Transverse colon (tissue), 4 donors: ENCODE results near the gene RDX. TPM values are rescaled to one million over a fixed set of nuclear protein-coding genes. Genes with fewer than 3 reads are reported as not detected.

Experiments used
- DNase-seq: peaks from one replicate; pipeline ENCODE4 v3.0.0-alpha.2; 2019
- H3K27ac ChIP-seq, 4 donors: fragments of 200-600 bp; sonication (generic); 2 replicates each; pipeline ENCODE4 v1.5.1; 2016 to 2018; ENCODE audit warnings: inconsistent platforms in 4 of 4
- H3K27me3 ChIP-seq: fragments of 200-600 bp; sonication (generic); 2 replicates; pipeline ENCODE4 v1.5.1; 2017; ENCODE audit warnings: inconsistent platforms
- H3K36me3 ChIP-seq, 4 donors: fragments of 200-600 bp; sonication (generic); 2 replicates each; pipeline ENCODE4 v1.5.1; 2017 to 2019; ENCODE audit warnings: inconsistent platforms in 4 of 4
- H3K4me1 ChIP-seq, 4 donors: fragments of 200-600 bp; sonication (generic); 2 replicates each; pipeline ENCODE4 v1.5.1; 2017 to 2020; ENCODE audit warnings: inconsistent platforms in 4 of 4
- H3K4me3 ChIP-seq, 4 donors: fragments of 200-600 bp; sonication (generic); 1 replicate in 1 of 4; 2 replicates in 3 of 4; pipeline versions ENCODE4 v1.5.1 to v1.6.1; 2017 to 2019; ENCODE audit warnings: inconsistent platforms in 4 of 4
- H3K9me3 ChIP-seq, 2 donors: fragments of 200-600 bp; sonication (generic); 2 replicates each; pipeline ENCODE4 v1.5.1; 2017 to 2019; ENCODE audit warnings: inconsistent platforms in 2 of 2
- CTCF ChIP-seq, 5 experiments: fragments of 200-600 bp in 3 of 5; fragments of 450-650 bp in 2 of 5; sonication (generic) in 3 of 5; IDR thresholded peaks; 1 replicate in 2 of 5; 2 replicates in 3 of 5; pipeline ENCODE4 v1.5.1; 2016 to 2017; ENCODE audit warnings: antibody characterized with exemption in 5 of 5, inconsistent platforms in 3 of 5, mild to moderate bottlenecking in 2 of 5, moderate library complexity in 1 of 5
- EP300 ChIP-seq: sonication (generic); formaldehyde crosslinking; IDR thresholded peaks from one replicate; pipeline ENCODE4 v1.6.1; 2017; ENCODE audit warnings: antibody characterized with exemption, low read depth
- POLR2A ChIP-seq: fragments of 450-650 bp; IDR thresholded peaks from one replicate; pipeline ENCODE4 v1.6.1; 2016; ENCODE audit warnings: antibody characterized with exemption, mild to moderate bottlenecking, moderate library complexity
- POLR2AphosphoS5 ChIP-seq, 3 donors: sonication (generic); formaldehyde crosslinking; IDR thresholded peaks; one replicate each; pipeline ENCODE4 v1.6.1; 2016; ENCODE audit warnings: antibody characterized with exemption in 3 of 3
- WGBS, 2 donors: methylation state at CpG; one replicate each; pipeline ENCODE4 v1.1.5; 2018; ENCODE audit warnings: low coverage in 1 of 2; 5-methylcytosine and 5-hydroxymethylcytosine counted together
- in situ Hi-C, 4 donors: fragments of 200-750 bp; cut with MboI; loops; one replicate each; pipeline versions ENCODE4 v1.15.0 to v1.15.1; 2017; ENCODE audit warnings: low sequenced_read_pairs in 3 of 4, low pct_ligation_motif_present in 1 of 4, low pct_unique_long_range_greater_than_20kb in 1 of 4
- intact Hi-C: fragments of 100-400 bp; cut with DNase I; formaldehyde crosslinking; loops from one replicate; pipeline ENCODE4 v1.15.1; 2023; ENCODE audit warnings: low total_unique reads
- total RNA-seq, 4 donors: library from RNA; depleted of rRNA; stranded (reverse); fragments of >200 nt; gene quantifications; one replicate each; pipeline ENCODE4 v1.1.0, GENCODE V29; 2016

RDX gene
- total RNA-seq, 4 donors from 2014 or later, result 16.8 to 34.8 (median 21.9) TPM

DNA sequence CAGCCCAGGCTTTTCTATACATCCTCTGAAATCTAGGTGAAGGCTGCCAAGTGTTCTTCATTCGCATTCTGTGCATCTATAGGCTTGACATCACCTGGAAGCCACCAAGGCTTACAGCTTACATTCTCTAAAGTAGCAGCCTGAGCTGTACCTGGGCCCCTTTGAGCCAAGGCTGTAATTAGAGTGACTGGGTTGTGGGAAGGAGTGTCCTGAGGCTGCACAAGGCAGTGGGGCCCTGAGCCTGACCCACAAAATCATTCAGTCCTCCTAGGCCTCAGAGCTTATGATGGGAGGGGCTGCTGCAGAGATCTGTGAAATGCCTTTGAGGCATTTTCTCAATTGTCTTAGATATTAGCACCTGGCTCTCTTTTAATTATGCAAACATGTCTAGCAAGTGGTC lies 33.0 kb upstream of the RDX start:
- no peaks in the 10 kb centered on the region for H3K36me3 ChIP-seq
- H3K4me3 ChIP-seq, result no peak overlapping the region
- WGBS, 2 donors, result 88% methylated on average over 1 of the region's 1 CpG; no CpG with 5 or more reads in 1 of the 2 donors
- H3K27me3 ChIP-seq, result peaks cover 3% of the 10 kb centered on the region
- no peak for DNase-seq
- H3K9me3 ChIP-seq, result no peaks in the 10 kb centered on the region
- in situ Hi-C loops, result no loop called here
- H3K27ac ChIP-seq, result no peak overlapping the region
- TF ChIP-seq EP300 (no peak), POLR2A (no peak), CTCF (IDR thresholded peaks at IDR 0.05) (no peak), POLR2AphosphoS5 (IDR thresholded peaks at IDR 0.05) (no peak)
- intact Hi-C loops, result no loop called here
- H3K4me1 ChIP-seq, result no peaks in the 10 kb centered on the region

DNA sequence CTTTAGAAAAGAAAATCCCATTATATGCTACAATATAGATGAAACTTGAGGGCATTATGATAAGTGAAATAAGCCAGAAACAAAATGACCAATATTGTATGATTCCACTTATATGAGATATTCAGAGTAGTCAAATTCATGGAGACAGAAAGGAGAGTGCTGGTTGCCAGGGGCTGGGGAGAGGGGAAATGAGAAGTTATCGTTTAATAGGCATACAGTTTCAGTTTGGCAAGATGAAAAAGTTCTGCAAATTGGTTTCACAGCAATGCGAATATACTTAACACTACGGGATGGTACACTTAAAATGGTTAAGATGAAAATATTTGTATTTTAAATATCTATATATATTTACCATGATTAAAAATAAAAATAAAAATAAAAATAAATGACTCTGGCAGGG lies 31.1 kb upstream of the RDX start:
- TF ChIP-seq POLR2A, result no peak
- no peak for TF ChIP-seq POLR2AphosphoS5 (IDR thresholded peaks at IDR 0.05)
- no peak for TF ChIP-seq EP300
- TF ChIP-seq CTCF (IDR thresholded peaks at IDR 0.05), result no peak
- H3K4me3 ChIP-seq, result no peak overlapping the region
- no peak overlapping the region for H3K27ac ChIP-seq
- peaks cover 3% of the 10 kb centered on the region for H3K27me3 ChIP-seq
- H3K4me1 ChIP-seq, result no peaks in the 10 kb centered on the region
- DNase-seq, result no peak
- no peaks in the 10 kb centered on the region for H3K9me3 ChIP-seq
- intact Hi-C loops (no loop called here), in situ Hi-C loops (no loop called here)
- WGBS, 2 donors, result 69 to 74% methylated on average over 3 of the region's 3 CpGs
- H3K36me3 ChIP-seq, result no peaks in the 10 kb centered on the region

DNA sequence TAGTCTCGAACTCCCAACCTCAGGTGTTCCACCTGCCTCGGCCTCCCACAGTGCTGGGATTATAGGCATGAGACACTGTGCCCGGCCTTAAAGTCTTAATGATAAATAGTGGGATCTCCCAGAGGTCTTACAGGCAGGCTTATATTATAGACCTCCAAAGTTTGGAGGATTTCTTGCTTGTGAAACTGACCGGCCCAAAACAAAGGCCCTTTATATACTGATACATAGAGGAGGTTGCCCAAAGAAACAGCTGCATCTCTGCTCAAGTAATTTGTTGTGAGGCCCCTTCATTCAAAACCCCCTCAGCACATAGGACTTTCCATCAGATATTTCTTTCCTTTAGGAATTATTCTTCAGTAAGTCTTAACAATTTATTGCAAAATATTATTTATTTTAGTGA lies 27.4 kb upstream of the RDX start:
- intact Hi-C loops (no loop called here), in situ Hi-C loops (no loop called here)
- H3K27me3 ChIP-seq, result peaks cover 16% of the 10 kb centered on the region
- H3K9me3 ChIP-seq, result no peaks in the 10 kb centered on the region
- WGBS, 2 donors, result 93% methylated on average over 4 of the region's 4 CpGs; no CpG with 5 or more reads in 1 of the 2 donors
- no peak for TF ChIP-seq POLR2AphosphoS5 (IDR thresholded peaks at IDR 0.05)
- no peak for TF ChIP-seq EP300
- no peak for TF ChIP-seq CTCF (IDR thresholded peaks at IDR 0.05)
- no peak for TF ChIP-seq POLR2A
- no peak overlapping the region for H3K4me3 ChIP-seq
- H3K27ac ChIP-seq, result no peak overlapping the region
- no peak for DNase-seq
- no peaks in the 10 kb centered on the region for H3K4me1 ChIP-seq
- H3K36me3 ChIP-seq, result no peaks in the 10 kb centered on the region

DNA sequence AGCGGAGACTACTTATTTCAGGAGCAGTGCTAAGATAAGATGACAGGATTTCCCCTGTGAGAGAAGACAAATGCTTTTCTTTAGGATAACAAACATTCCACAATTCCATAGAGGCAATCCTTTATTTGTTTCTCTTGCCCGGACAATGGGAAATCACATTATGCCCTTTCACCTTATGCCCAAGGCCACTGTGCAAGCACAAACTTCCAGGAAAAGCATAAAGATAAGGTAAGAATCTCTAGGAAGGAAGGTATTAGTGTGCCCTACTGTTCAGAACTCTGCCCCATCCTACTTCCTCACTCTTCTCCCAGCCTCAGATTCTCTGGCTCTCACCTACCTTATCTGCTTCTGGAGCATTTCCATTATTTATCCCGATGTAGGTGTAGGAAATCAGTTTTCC lies 23.1 kb upstream of the RDX start:
- H3K27me3 ChIP-seq, result peaks cover 28% of the 10 kb centered on the region
- no peaks in the 10 kb centered on the region for H3K36me3 ChIP-seq
- no peak overlapping the region for H3K27ac ChIP-seq
- H3K4me3 ChIP-seq, result no peak overlapping the region
- intact Hi-C loops (no loop called here), in situ Hi-C loops (no loop called here)
- no peaks in the 10 kb centered on the region for H3K4me1 ChIP-seq
- TF ChIP-seq CTCF (IDR thresholded peaks at IDR 0.05) (no peak), POLR2AphosphoS5 (IDR thresholded peaks at IDR 0.05) (no peak), POLR2A (no peak), EP300 (no peak)
- DNase-seq, result no peak
- 86 to 87% methylated on average over 3 of the region's 3 CpGs for WGBS, 2 donors
- no peaks in the 10 kb centered on the region for H3K9me3 ChIP-seq
